GM12878 (cell line): Measurements from ENCODE around the gene IGFLR1. TPM values are rescaled to one million over a fixed set of nuclear protein-coding genes. Genes with fewer than 3 reads are reported as not detected.

Source experiments
- CHD1 ChIP-seq: IDR thresholded peaks from 2 replicates; pipeline ENCODE4 v1.6.1; 2012; ENCODE audit warnings: low read depth, low read length, improper control_type of control experiment
- GABPA ChIP-seq: IDR thresholded peaks from 2 replicates; pipeline ENCODE4 v1.6.1; 2014; ENCODE audit warnings: antibody characterized with exemption, low read depth, mild to moderate bottlenecking, inconsistent platforms
- NR2C2 ChIP-seq: IDR thresholded peaks from 2 replicates; pipeline ENCODE4 v1.6.1; 2011; ENCODE audit warnings: borderline replicate concordance, low read depth; ENCODE audit not compliant: control insufficient read depth, insufficient read length
- RAD51 ChIP-seq: fragments of 450-650 bp; IDR thresholded peaks from 2 replicates; pipeline ENCODE4 v1.6.1; 2016; ENCODE audit warnings: moderate library complexity, mild to moderate bottlenecking, inconsistent platforms
- RFX5 ChIP-seq: IDR thresholded peaks from 2 replicates; pipeline ENCODE4 v1.6.1; 2011; ENCODE audit warnings: low read depth, low read length, improper control_type of control experiment
- SUZ12 ChIP-seq: fragments of 200-600 bp; sonication (generic); IDR thresholded peaks from one replicate; pipeline ENCODE4 v1.6.1; 2018; ENCODE audit warnings: antibody characterized with exemption, mild to moderate bottlenecking; ENCODE audit not compliant: unreplicated experiment
- TCF3 ChIP-seq: IDR thresholded peaks from 2 replicates; pipeline ENCODE4 v1.6.1; 2012; ENCODE audit warnings: low read depth, mild to moderate bottlenecking, low read length, borderline replicate concordance; ENCODE audit not compliant: insufficient read depth
- TCF7 ChIP-seq: IDR thresholded peaks from 2 replicates; pipeline ENCODE4 v1.6.1; 2014; ENCODE audit warnings: antibody characterized with exemption, borderline replicate concordance
- ZBTB11 ChIP-seq: fragments of 450-650 bp; formaldehyde crosslinking; IDR thresholded peaks from 2 replicates; pipeline ENCODE4 v1.5.0; 2022; ENCODE audit warnings: mild to moderate bottlenecking, missing genetic modification characterization
- polyA plus RNA-seq, 11 experiments: library from polyadenylated mRNA; depleted of rRNA in 4 of 11; unstranded in 6 of 11; stranded (reverse) in 5 of 11; fragments of >200 nt; fragmentation: Nextera tagmentation in 4 of 11; fragmentation: Illumina TruSeq in 1 of 11; extraction: Ambion mirVana in 4 of 11; extraction: Trizol in 1 of 11; gene quantifications; 1 replicate in 1 of 11; 2 replicates in 10 of 11; pipeline versions ENCODE4 v1.2.1 to v1.2.3, GENCODE V29; 2011 to 2016; ENCODE audit warnings: inconsistent platforms in 2 of 11, missing spikeins in 2 of 11, low read depth in 1 of 11
- total RNA-seq, 4 experiments: library from RNA; depleted of rRNA in 3 of 4; stranded (reverse); fragments of >200 nt in 3 of 4; fragmentation: Illumina TruSeq in 1 of 4; extraction: Trizol in 1 of 4; gene quantifications; 2 replicates each; pipeline versions ENCODE4 v1.2.1 to v1.2.3, GENCODE V29; 2013 to 2021

IGFLR1 gene
- total and polyA plus RNA-seq, 10 of the 15 experiments (the other 5 are each of a cell fraction or from before 2014, with no cell fraction given), result 2.5 to 39.9 (median 24.8) TPM

DNA sequence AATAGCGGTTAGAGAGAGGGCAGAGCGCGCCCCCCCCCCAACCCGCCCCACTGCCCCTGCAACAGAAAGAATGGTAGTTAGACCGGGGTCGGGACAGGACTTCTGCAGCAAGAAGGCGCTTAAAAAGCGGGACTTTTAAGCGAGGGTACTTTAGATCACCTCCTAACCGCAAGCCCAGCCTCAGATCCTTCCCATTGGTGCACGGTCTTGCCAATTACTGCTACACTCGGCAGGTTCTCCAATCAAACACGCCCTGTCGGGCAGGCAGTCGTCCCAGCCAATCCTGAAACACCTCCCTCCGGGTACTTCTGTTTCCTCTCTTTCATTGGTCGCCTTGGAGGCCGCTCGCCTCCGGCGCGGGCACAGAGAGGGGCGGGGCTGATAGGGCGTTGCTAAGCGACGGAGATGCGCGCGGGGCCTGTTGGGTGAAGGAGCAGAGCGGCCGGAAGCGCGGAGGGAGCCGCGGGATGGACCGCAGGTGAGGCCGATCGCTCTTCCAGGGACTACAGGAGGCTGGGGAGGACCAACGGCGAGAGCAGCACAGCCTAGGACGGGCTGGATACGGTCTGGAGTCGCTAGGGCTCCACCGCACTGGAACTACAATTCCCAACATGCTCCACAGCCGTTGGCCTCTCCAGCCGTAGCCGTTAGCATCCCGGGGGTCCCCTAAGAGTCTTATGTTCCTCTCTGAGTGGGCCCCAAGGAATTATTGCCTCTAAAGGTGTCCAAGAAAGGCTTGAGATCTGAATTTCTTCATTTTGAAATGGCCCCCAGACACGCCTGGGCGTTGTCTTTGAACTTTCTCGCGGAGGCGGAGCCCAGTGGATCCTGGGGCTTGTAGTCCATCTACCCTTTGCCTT is 15.7 kb upstream of the IGFLR1 start, which contains the start of gene PROSER3 (continued):
- TF ChIP-seq ZBTB11 (CRISPR knock-in tag), result no peak
- no peak for TF ChIP-seq TCF3
- peak; percentile 85; the same call in 1 of the 2 replicates for TF ChIP-seq TCF7
- no peak for TF ChIP-seq SUZ12
- no peak; the same call in 1 of the 2 replicates for TF ChIP-seq GABPA
- no peak for TF ChIP-seq NR2C2
- no peak for TF ChIP-seq CHD1
- no peak for TF ChIP-seq RAD51
- TF ChIP-seq RFX5, result no peak
